Suprapubic skin (tissue), 4 donors: Measurements from ENCODE around the gene AIRE.

Source experiments
- EP300 ChIP-seq: sonication (generic); formaldehyde crosslinking; IDR thresholded peaks from one replicate; pipeline ENCODE4 v1.6.1; 2017; ENCODE audit warnings: antibody characterized with exemption
- POLR2A ChIP-seq, 2 donors: fragments of 450-650 bp; IDR thresholded peaks; one replicate each; pipeline ENCODE4 v1.6.1; 2017; ENCODE audit warnings: antibody characterized with exemption in 2 of 2, mild to moderate bottlenecking in 2 of 2, moderate library complexity in 2 of 2
- POLR2AphosphoS5 ChIP-seq, 3 donors: sonication (generic); formaldehyde crosslinking; IDR thresholded peaks; one replicate each; pipeline ENCODE4 v1.6.1; 2017; ENCODE audit warnings: antibody characterized with exemption in 3 of 3
- TF ChIP-seq, protein P1 (sequence below), 2 donors: fragments of 200-600 bp in 1 of 2; fragments of 450-650 bp in 1 of 2; sonication (generic) in 1 of 2; IDR thresholded peaks; one replicate each; pipeline ENCODE4 v1.5.1; 2016 to 2019; ENCODE audit warnings: antibody characterized with exemption in 2 of 2, mild to moderate bottlenecking in 1 of 2, moderate library complexity in 1 of 2

DNA sequence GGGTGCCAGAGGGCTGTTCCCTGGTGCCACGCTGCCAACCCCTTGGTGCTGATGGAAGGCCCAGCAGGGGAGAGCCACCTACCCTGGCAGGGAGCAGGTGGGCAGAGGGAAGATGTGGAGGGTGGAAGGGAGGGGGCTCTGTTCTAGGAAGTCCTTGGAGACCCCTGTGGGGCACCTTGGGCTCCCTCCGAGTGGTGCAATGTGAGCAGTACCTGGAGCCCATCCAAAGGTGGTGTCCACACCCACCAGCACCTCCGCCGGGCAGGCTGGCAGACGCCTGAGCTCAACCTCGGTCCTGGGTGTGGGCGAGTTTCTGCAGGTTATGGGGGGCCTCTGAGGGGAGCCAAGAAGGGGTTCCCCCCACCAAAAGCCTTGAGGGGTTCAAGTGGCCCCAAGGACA is 12.6 kb upstream of the AIRE start:
- TF ChIP-seq POLR2A (IDR thresholded peaks at IDR 0.05) (no peak), EP300 (no peak), POLR2AphosphoS5 (IDR thresholded peaks at IDR 0.05) (no peak)
- TF ChIP-seq, protein P1, sequence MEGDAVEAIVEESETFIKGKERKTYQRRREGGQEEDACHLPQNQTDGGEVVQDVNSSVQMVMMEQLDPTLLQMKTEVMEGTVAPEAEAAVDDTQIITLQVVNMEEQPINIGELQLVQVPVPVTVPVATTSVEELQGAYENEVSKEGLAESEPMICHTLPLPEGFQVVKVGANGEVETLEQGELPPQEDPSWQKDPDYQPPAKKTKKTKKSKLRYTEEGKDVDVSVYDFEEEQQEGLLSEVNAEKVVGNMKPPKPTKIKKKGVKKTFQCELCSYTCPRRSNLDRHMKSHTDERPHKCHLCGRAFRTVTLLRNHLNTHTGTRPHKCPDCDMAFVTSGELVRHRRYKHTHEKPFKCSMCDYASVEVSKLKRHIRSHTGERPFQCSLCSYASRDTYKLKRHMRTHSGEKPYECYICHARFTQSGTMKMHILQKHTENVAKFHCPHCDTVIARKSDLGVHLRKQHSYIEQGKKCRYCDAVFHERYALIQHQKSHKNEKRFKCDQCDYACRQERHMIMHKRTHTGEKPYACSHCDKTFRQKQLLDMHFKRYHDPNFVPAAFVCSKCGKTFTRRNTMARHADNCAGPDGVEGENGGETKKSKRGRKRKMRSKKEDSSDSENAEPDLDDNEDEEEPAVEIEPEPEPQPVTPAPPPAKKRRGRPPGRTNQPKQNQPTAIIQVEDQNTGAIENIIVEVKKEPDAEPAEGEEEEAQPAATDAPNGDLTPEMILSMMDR (IDR thresholded peaks at IDR 0.05): no peak
